ENCODE results near the gene SIVA1. TPM values are rescaled to one million over a fixed set of nuclear protein-coding genes. Genes with fewer than 3 reads are reported as not detected.

SIVA1 gene
- total and polyA plus RNA-seq, 2 of the 8 experiments (the other 6 are each of a cell fraction or from before 2014, with no cell fraction given), result 123 to 589 TPM

DNA sequence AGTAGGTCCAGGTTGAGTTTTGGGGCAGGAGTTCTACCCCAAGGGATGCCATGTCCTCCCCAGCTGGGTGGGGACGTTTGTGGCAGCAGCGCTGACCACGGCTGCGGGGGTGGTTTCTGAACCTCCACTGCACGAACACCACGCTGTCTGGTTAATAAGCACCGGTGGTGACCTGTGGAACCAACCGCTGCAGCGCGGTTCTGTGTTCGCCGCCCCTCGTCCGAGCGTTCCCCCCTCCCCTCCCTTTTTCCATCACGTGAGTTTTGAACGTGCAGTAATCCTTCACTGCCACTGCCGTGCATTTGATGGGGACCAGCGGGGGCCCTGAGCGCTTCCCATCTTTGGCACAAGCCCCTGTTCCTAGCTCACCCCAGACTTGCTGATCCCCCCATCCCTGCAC lies 35.3 kb upstream of the SIVA1 start:
- Histone ChIP-seq H3K4me1 (replicated peaks in 1 of 4; ENCODE audit: control insufficient read depth in 3 of 4, insufficient read depth in 4 of 4, low read length in 3 of 4) (no peaks in the 10 kb centered on the region; a peak in 1 of 7 replicates), H3K14ac (ENCODE audit: insufficient read length) (no peak overlapping the region), H4K5ac (ENCODE audit: insufficient read length, low read depth, low read length) (no peak overlapping the region), H4K91ac (replicated peaks; ENCODE audit: insufficient read length, low read length) (no peak overlapping the region), H3K9ac (replicated peaks in 1 of 4; ENCODE audit: extremely low read depth in 1 of 4, low read depth in 3 of 4, low read length in 3 of 4) (no peak overlapping the region), H3K4me2 (ENCODE audit: insufficient read depth in 1 of 2, low read depth in 2 of 2, low read length in 2 of 2) (no peak overlapping the region), H2BK20ac (ENCODE audit: low read length) (no peak overlapping the region), H2BK120ac (replicated peaks; ENCODE audit: low read depth, low read length) (no peak overlapping the region), H3K23ac (ENCODE audit: insufficient read length) (no peak overlapping the region), H2BK12ac (ENCODE audit: low read depth, low read length) (no peak overlapping the region), H3K23me2 (ENCODE audit: low read depth, low read length) (no peaks in the 10 kb centered on the region), H3K36me3 (ENCODE audit: control insufficient read depth in 2 of 4, insufficient read depth in 4 of 4, low read length in 3 of 4) (peaks cover 0 to 26% (median 2%) of the 10 kb centered on the region in 4 experiments; a peak in 2 of 8 replicates), H3K9me3 (ENCODE audit: insufficient read depth in 2 of 2, low read depth in 1 of 2, low read length in 1 of 2) (no peaks in the 10 kb centered on the region), H3K27me3 (replicated peaks in 1 of 4; ENCODE audit: control insufficient read depth in 3 of 4, extremely low read depth in 1 of 4, insufficient read depth in 3 of 4, low read length in 3 of 4) (no peaks in the 10 kb centered on the region), H2AFZ (ENCODE audit: low read length) (no peak overlapping the region), H3K4me3 (ENCODE audit: extremely low read depth in 1 of 4, insufficient read depth in 2 of 4, low read depth in 3 of 4, low read length in 4 of 4) (no peak overlapping the region), H3K4ac (replicated peaks; ENCODE audit: insufficient read length, low read depth, low read length) (no peak overlapping the region), H4K20me1 (replicated peaks in 1 of 2; ENCODE audit: control insufficient read depth in 1 of 2, insufficient read depth in 2 of 2, low read length in 2 of 2) (peaks cover 0 to 4% of the 10 kb centered on the region in 2 experiments), H3K79me2 (ENCODE audit: control insufficient read depth in 1 of 2, insufficient read depth in 2 of 2, low read length in 2 of 2) (no peaks in the 10 kb centered on the region), H2AK5ac (ENCODE audit: low read depth, low read length) (no peak overlapping the region), H3K18ac (ENCODE audit: extremely low read depth, low read length) (no peak overlapping the region), H4K8ac (ENCODE audit: extremely low read depth, insufficient read depth, low read length) (no peak overlapping the region), H2BK5ac (ENCODE audit: low read depth, low read length) (no peak overlapping the region), H3K27ac (ENCODE audit: low read depth, low read length) (no peak overlapping the region), H2BK15ac (ENCODE audit: low read length) (no peak overlapping the region), H3K79me1 (ENCODE audit: low read depth, low read length) (no peaks in the 10 kb centered on the region), H3K56ac (replicated peaks; ENCODE audit: insufficient read length, low read depth, low read length) (no peak overlapping the region)
- CTCF ChIA-PET (ENCODE audit: partially characterized antibody), result interaction anchor here (1.8 kb wide), 1 partner anchor 13 kb away, joined by 4 read pairs; no protein-coding TSS in a partner anchor
- POLR2A ChIA-PET (ENCODE audit: partially characterized antibody), result interaction anchor here (0.7 kb wide), 1 partner anchor 10 kb away, joined by 3 read pairs; no protein-coding TSS in a partner anchor
- FAIRE-seq (no peak), DNase-seq (ENCODE audit: low read depth in 1 of 2, low spot score in 2 of 2) (no peak)
- TF ChIP-seq CTBP2 (IDR thresholded peaks at IDR 0.05; ENCODE audit: borderline replicate concordance, insufficient read depth, insufficient read length, low read length), result no peak
- no peak for TF ChIP-seq RAD21 (IDR thresholded peaks at IDR 0.05 in 1 of 2, conservative IDR thresholded peaks at IDR 0.05 in 1 of 2; ENCODE audit: low read depth in 2 of 2, low read length in 2 of 2)
- TF ChIP-seq BRCA1 (IDR thresholded peaks at IDR 0.05; ENCODE audit: low read depth, low read length), result no peak
- TF ChIP-seq JUND (IDR thresholded peaks at IDR 0.05; ENCODE audit: low read length), result no peak
- no peak for TF ChIP-seq BACH1 (IDR thresholded peaks at IDR 0.05; ENCODE audit: low read length)
- TF ChIP-seq CREB1 (IDR thresholded peaks at IDR 0.05), result no peak
- no peak for TF ChIP-seq ATF2 (IDR thresholded peaks at IDR 0.05; ENCODE audit: low read length)
- no peak for TF ChIP-seq SP2 (IDR thresholded peaks at IDR 0.05; ENCODE audit: low read length)
- TF ChIP-seq CBX5 (IDR thresholded peaks at IDR 0.05; ENCODE audit: low read depth, low read length), result no peak
- TF ChIP-seq HDAC6 (IDR thresholded peaks at IDR 0.05; ENCODE audit: low read depth, low read length), result no peak
- TF ChIP-seq MAX (IDR thresholded peaks at IDR 0.05), result no peak
- 83% methylated on average over 20 of the region's 20 CpGs; no CpG with 5 or more reads in 1 of the 2 experiments for WGBS, 2 experiments (ENCODE audit: extremely low coverage in 1 of 2, insufficient coverage in 1 of 2, insufficient read length in 1 of 2, insufficient replicate concordance in 2 of 2, low coverage in 1 of 2, low lambda C conversion rate in 2 of 2, missing lambda C conversion rate in 1 of 2)
